Measurements from ENCODE around the gene TNFAIP3.

DNA sequence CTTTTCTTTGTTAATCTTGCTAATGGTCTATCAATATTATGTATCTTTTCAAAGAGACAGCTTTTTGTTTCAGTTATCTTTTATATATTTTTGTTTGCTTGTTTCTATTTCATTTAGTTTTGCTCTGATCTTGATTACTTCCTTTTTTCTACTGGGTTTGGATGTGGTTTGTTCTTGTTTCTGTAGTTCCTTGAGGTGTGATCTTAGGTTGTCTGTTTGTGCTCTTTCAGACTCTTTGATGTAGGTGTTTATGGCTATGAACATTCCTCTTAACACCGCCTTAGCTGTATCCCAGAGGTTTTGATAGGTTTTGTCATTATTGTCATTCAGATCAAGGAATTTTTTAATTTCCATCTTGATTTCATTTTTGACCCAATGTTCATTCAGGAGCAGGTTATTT lies 26.8 kb upstream of the TNFAIP3 start:
- TF ChIP-seq POLR2A (IDR thresholded peaks at IDR 0.05; ENCODE audit: low read depth), result no peak
- TF ChIP-seq, protein P1, sequence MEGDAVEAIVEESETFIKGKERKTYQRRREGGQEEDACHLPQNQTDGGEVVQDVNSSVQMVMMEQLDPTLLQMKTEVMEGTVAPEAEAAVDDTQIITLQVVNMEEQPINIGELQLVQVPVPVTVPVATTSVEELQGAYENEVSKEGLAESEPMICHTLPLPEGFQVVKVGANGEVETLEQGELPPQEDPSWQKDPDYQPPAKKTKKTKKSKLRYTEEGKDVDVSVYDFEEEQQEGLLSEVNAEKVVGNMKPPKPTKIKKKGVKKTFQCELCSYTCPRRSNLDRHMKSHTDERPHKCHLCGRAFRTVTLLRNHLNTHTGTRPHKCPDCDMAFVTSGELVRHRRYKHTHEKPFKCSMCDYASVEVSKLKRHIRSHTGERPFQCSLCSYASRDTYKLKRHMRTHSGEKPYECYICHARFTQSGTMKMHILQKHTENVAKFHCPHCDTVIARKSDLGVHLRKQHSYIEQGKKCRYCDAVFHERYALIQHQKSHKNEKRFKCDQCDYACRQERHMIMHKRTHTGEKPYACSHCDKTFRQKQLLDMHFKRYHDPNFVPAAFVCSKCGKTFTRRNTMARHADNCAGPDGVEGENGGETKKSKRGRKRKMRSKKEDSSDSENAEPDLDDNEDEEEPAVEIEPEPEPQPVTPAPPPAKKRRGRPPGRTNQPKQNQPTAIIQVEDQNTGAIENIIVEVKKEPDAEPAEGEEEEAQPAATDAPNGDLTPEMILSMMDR (IDR thresholded peaks at IDR 0.05), result no peak

Measured in esophagus muscularis mucosa (tissue), 3 donors.